Measurements from ENCODE around the gene CYTH4. TPM values are rescaled to one million over a fixed set of nuclear protein-coding genes. Genes with fewer than 3 reads are reported as not detected.

CYTH4 gene
- total RNA-seq, 2 experiments from 2014 or later = 97.8 to 123 TPM

DNA sequence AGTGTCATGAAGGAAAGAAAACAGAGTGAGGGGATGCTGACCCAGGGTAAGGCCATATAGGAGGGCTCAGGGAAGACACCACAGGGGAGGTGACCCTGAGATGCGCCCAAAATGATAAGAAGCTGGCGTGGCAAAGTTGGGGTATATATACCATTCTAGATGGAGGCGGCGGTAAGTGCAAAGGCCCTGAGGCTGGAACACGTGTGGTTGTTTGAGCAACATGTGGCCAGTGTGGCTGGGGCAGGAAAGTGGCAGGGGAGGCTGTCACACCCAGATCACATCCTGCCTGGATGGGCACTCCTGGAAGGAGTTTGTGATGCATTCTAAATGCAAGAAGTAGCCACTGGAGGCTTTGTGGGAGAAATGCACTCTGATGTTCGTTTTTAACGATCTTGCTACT lies 70.2 kb downstream of the CYTH4 start:
- no peaks in the 10 kb centered on the region for H3K4me1 Mint-ChIP-seq
- H3K9me3 Mint-ChIP-seq (ENCODE audit: low read depth) = no peaks in the 10 kb centered on the region
- DNase-seq (no peak), ATAC-seq (no peak)
- H3K27ac Mint-ChIP-seq = no peak overlapping the region
- H3K4me3 Mint-ChIP-seq = no peak overlapping the region
- CTCF ChIA-PET = no interaction called here
- peaks cover 6% of the 10 kb centered on the region for H3K27me3 Mint-ChIP-seq
- no peaks in the 10 kb centered on the region for H3K36me3 Mint-ChIP-seq

- H3K4me3 Mint-ChIP-seq = no peak overlapping the region
- no peak overlapping the region for H3K27ac Mint-ChIP-seq
- H3K27me3 Mint-ChIP-seq = peaks cover 6% of the 10 kb centered on the region
- H3K9me3 Mint-ChIP-seq (ENCODE audit: low read depth) = no peaks in the 10 kb centered on the region
- CTCF ChIA-PET = no interaction called here
- ATAC-seq (no peak), DNase-seq (no peak)
- H3K4me1 Mint-ChIP-seq = no peaks in the 10 kb centered on the region
- H3K36me3 Mint-ChIP-seq = no peaks in the 10 kb centered on the region
Measured at GRCh38 chr22:37353839-37354238, 71.5 kb downstream of the CYTH4 start.

- H3K4me1 Mint-ChIP-seq = no peaks in the 10 kb centered on the region
Measured at GRCh38 chr22:37354261-37354660, 72.0 kb downstream of the CYTH4 start.

GRCh38 chr22:37354670-37355069 lies 72.4 kb downstream of the CYTH4 start:
- no peaks in the 10 kb centered on the region for H3K36me3 Mint-ChIP-seq
- no peak overlapping the region for H3K27ac Mint-ChIP-seq
- no peak overlapping the region for H3K4me3 Mint-ChIP-seq
- no peaks in the 10 kb centered on the region for H3K9me3 Mint-ChIP-seq (ENCODE audit: low read depth)
- ATAC-seq (no peak), DNase-seq (no peak)
- peaks cover 6% of the 10 kb centered on the region for H3K27me3 Mint-ChIP-seq
- no peaks in the 10 kb centered on the region for H3K4me1 Mint-ChIP-seq
- CTCF ChIA-PET = no interaction called here

More at GRCh38 chr22:37354261-37354660, 72.0 kb downstream of the CYTH4 start:
- H3K9me3 Mint-ChIP-seq (ENCODE audit: low read depth) = no peaks in the 10 kb centered on the region
- no peak overlapping the region for H3K4me3 Mint-ChIP-seq
- H3K36me3 Mint-ChIP-seq = no peaks in the 10 kb centered on the region
- DNase-seq (no peak), ATAC-seq (no peak)
- no peak overlapping the region for H3K27ac Mint-ChIP-seq
- peaks cover 6% of the 10 kb centered on the region for H3K27me3 Mint-ChIP-seq
- CTCF ChIA-PET = no interaction called here

- DNase-seq (no peak), ATAC-seq (no peak)
- H3K9me3 Mint-ChIP-seq (ENCODE audit: low read depth) = no peaks in the 10 kb centered on the region
- peaks cover 4% of the 10 kb centered on the region for H3K27me3 Mint-ChIP-seq
- H3K36me3 Mint-ChIP-seq = no peaks in the 10 kb centered on the region
- no peak overlapping the region for H3K4me3 Mint-ChIP-seq
- CTCF ChIA-PET = no interaction called here
- no peaks in the 10 kb centered on the region for H3K4me1 Mint-ChIP-seq
- H3K27ac Mint-ChIP-seq = no peak overlapping the region
Measured at GRCh38 chr22:37355174-37355573, 72.9 kb downstream of the CYTH4 start.

DNA sequence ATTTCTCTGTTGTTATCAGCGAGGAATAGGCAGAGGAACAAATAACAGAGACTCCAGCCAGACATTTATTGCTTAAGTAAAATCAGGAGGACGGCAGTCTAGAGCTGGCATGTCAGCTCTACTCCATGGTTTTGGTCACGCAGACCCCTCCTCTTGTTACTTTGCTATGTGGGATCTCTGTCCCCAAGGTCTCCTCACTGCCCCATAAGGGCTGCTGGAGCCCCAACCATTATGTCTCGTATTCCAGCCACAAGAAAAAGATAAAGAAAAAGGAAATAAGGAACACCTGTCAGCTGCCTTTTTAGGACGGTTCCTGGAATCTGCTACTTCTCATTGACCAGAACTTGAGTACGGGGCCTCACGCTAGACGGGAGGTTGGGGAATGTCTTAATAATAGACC lies 74.6 kb downstream of the CYTH4 start:
- Mint-ChIP-seq H3K9me3 (ENCODE audit: low read depth) (no peaks in the 10 kb centered on the region), H3K27me3 (peaks cover 4% of the 10 kb centered on the region), H3K36me3 (no peaks in the 10 kb centered on the region), H3K4me1 (peaks cover 5% of the 10 kb centered on the region), H3K4me3 (no peak overlapping the region), H3K27ac (no peak overlapping the region)
- DNase-seq (no peak), ATAC-seq (no peak)
- CTCF ChIA-PET = no interaction called here

DNA sequence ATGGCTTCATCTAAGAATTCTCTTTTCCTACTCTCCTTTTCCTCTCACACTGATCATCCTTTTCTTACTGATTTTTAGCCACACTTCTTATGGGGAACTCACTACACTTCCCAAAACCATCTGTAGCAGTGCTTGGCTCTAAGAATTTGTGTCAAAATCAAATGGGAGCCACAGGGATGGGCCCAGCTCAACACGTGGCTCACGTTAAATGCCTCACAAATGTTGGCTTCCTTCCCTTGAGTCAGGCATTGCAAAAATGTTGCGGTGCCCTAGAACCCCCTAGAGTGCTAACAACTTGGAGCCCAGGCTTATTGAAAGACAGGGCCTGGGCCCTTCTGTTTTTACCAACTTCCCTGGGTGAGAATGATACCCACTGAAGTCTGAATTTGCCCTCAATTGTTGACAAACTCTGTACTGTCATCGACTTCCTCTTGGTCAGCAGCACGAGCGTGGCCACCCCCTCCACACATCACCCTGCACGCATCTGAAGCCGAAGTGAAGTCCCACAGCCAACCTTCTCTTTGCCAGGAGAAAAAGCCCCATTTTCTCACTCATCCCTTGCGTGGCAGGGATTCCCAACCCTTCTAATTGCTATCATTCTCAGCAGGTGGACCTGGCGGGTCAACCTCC lies 75.3 kb downstream of the CYTH4 start:
- H3K4me1 Mint-ChIP-seq = peaks cover 5% of the 10 kb centered on the region
- H3K27ac Mint-ChIP-seq = no peak overlapping the region
- no peaks in the 10 kb centered on the region for H3K36me3 Mint-ChIP-seq
- no peak for DNase-seq
- CTCF ChIA-PET = no interaction called here
- peaks cover 4% of the 10 kb centered on the region for H3K27me3 Mint-ChIP-seq
- no peak for ATAC-seq
- no peaks in the 10 kb centered on the region for H3K9me3 Mint-ChIP-seq (ENCODE audit: low read depth)
- H3K4me3 Mint-ChIP-seq = no peak overlapping the region

GRCh38 chr22:37358386-37358785 lies 76.1 kb downstream of the CYTH4 start:
- no peak for DNase-seq
- no peak for ATAC-seq
- Mint-ChIP-seq H3K4me1 (peaks cover 5% of the 10 kb centered on the region), H3K36me3 (no peaks in the 10 kb centered on the region), H3K27ac (no peak overlapping the region), H3K27me3 (peaks cover 4% of the 10 kb centered on the region), H3K9me3 (ENCODE audit: low read depth) (no peaks in the 10 kb centered on the region), H3K4me3 (no peak overlapping the region)
- CTCF ChIA-PET = no interaction called here

GRCh38 chr22:37358917-37359316 lies 76.6 kb downstream of the CYTH4 start:
- H3K36me3 Mint-ChIP-seq = no peaks in the 10 kb centered on the region
- H3K9me3 Mint-ChIP-seq (ENCODE audit: low read depth) = no peaks in the 10 kb centered on the region
- peaks cover 4% of the 10 kb centered on the region for H3K27me3 Mint-ChIP-seq
- peaks cover 5% of the 10 kb centered on the region for H3K4me1 Mint-ChIP-seq
- DNase-seq (no peak), ATAC-seq (no peak)
- no peak overlapping the region for H3K4me3 Mint-ChIP-seq
- CTCF ChIA-PET = interaction anchor here (1.6 kb wide), 1 partner anchor 98 kb away, joined by 4 read pairs; no protein-coding TSS in a partner anchor
- H3K27ac Mint-ChIP-seq = no peak overlapping the region

- ATAC-seq = no peak
- Mint-ChIP-seq H3K36me3 (no peaks in the 10 kb centered on the region), H3K27me3 (no peaks in the 10 kb centered on the region), H3K4me1 (peaks cover 5% of the 10 kb centered on the region), H3K4me3 (no peak overlapping the region), H3K9me3 (ENCODE audit: low read depth) (no peaks in the 10 kb centered on the region), H3K27ac (no peak overlapping the region)
- DNase-seq = no peak
- CTCF ChIA-PET = no interaction called here
Measured at GRCh38 chr22:37362621-37363020, 80.3 kb downstream of the CYTH4 start.

- no peaks in the 10 kb centered on the region for H3K27me3 Mint-ChIP-seq
- no peak overlapping the region for H3K4me3 Mint-ChIP-seq
- DNase-seq = no peak
- CTCF ChIA-PET = no interaction called here
- no peak for ATAC-seq
- H3K27ac Mint-ChIP-seq = no peak overlapping the region
- no peaks in the 10 kb centered on the region for H3K9me3 Mint-ChIP-seq (ENCODE audit: low read depth)
- peaks cover 5% of the 10 kb centered on the region for H3K4me1 Mint-ChIP-seq
- H3K36me3 Mint-ChIP-seq = no peaks in the 10 kb centered on the region
Measured at GRCh38 chr22:37363261-37363992, 81.1 kb downstream of the CYTH4 start.

Other genes with a start within 250 kb of the CYTH4 start
- 10 to 100 TPM; 47.7 to 53.4 TPM for gene KCTD17, start 230.8 kb upstream of the CYTH4 start, total RNA-seq
- 1 to 10 TPM; 1.3 to 3.3 TPM for gene TMPRSS6, start 172.8 kb upstream of the CYTH4 start, total RNA-seq
- gene IL2RB, start 132.6 kb upstream of the CYTH4 start, total RNA-seq = 100 to 1,000 TPM; 376 to 468 TPM
- gene C1QTNF6, start 94.3 kb upstream of the CYTH4 start, total RNA-seq = 1 to 10 TPM; 6.7 to 7.4 TPM
- gene SSTR3, start 70.0 kb upstream of the CYTH4 start, total RNA-seq = 1 to 10 TPM; 1.3 to 2.2 TPM
- 100 to 1,000 TPM; 834 to 907 TPM for gene RAC2, start 38.2 kb upstream of the CYTH4 start, total RNA-seq
- under 1 TPM; 0.07 to 0.50 TPM for gene ELFN2, start 145.0 kb downstream of the CYTH4 start, total RNA-seq
- gene MFNG, start 203.9 kb downstream of the CYTH4 start, total RNA-seq = 100 to 1,000 TPM; 196 to 220 TPM
- under 1 TPM in 1 of 2 experiments, not detected in 1; 0.16 TPM for gene CARD10, start 236.9 kb downstream of the CYTH4 start, total RNA-seq